OCI-LY7 (cell line): ENCODE results near the gene CAPZA2. TPM values are rescaled to one million over a fixed set of nuclear protein-coding genes. Genes with fewer than 3 reads are reported as not detected.

ENCODE experiments used
- BruUV-seq: library from RNA; stranded (reverse); fragments of 400-500 nt; replicated peaks from 2 replicates; lab custom pipeline; 2021; lab: Mats Ljungman, UMichigan
- CTCF ChIA-PET: fragments of 300-600 bp; sonication (Branson Sonifier 250); formaldehyde crosslinking; loops from one replicate; lab custom pipeline; 2022; ENCODE audit warnings: antibody characterized with exemption; ENCODE audit not compliant: unreplicated experiment; lab: Charles Lee
- POLR2A ChIA-PET: fragments of 300-600 bp; sonication (Branson Sonifier 250); formaldehyde crosslinking; loops from one replicate; lab custom pipeline; 2022; ENCODE audit warnings: antibody characterized with exemption; lab: Charles Lee
- DNase-seq: peaks from one replicate; pipeline ENCODE4 v3.0.0-alpha.2; 2015; ENCODE audit warnings: low spot score
- H2AFZ ChIP-seq: fragments of 200-600 bp; sonication (generic), shearing (Covaris generic); 2 replicates; pipeline ENCODE4 v1.6.1; 2014; ENCODE audit warnings: mild to moderate bottlenecking, antibody characterized with exemption, low read length, moderate library complexity
- H3K27ac ChIP-seq: fragments of 200-600 bp; sonication (generic); 2 replicates; pipeline ENCODE4 v1.5.1; 2014; ENCODE audit warnings: mixed run types, low read depth, mild to moderate bottlenecking, moderate library complexity, low read length, inconsistent platforms; ENCODE audit not compliant: poor library complexity, severe bottlenecking
- H3K36me3 ChIP-seq: fragments of 200-600 bp; sonication (generic); 2 replicates; pipeline ENCODE4 v1.6.1; 2014; ENCODE audit warnings: mild to moderate bottlenecking, antibody characterized with exemption, low read length, moderate library complexity, mixed read lengths; ENCODE audit not compliant: insufficient read depth
- H3K4me1 ChIP-seq: fragments of 200-600 bp; sonication (generic); 2 replicates; pipeline ENCODE4 v1.5.1; 2014; ENCODE audit warnings: mild to moderate bottlenecking, low read length; ENCODE audit not compliant: insufficient read depth, poor library complexity, severe bottlenecking
- H3K4me2 ChIP-seq: fragments of 200-600 bp; sonication (generic); 2 replicates; pipeline ENCODE4 v1.6.1; 2014; ENCODE audit warnings: mild to moderate bottlenecking, low read length
- H3K4me3 ChIP-seq: fragments of 200-600 bp; sonication (generic); 2 replicates; pipeline ENCODE4 v1.5.1; 2014; ENCODE audit warnings: mild to moderate bottlenecking, low read depth, low read length; ENCODE audit not compliant: poor library complexity, severe bottlenecking
- H3K79me2 ChIP-seq: fragments of 200-600 bp; sonication (generic); 2 replicates; pipeline ENCODE4 v1.6.1; 2016; ENCODE audit warnings: low read depth, mild to moderate bottlenecking, low read length, moderate library complexity, mixed read lengths; ENCODE audit not compliant: insufficient read depth
- H3K9me2 ChIP-seq: fragments of 200-600 bp; sonication (generic); 2 replicates; pipeline ENCODE4 v1.6.1; 2016; ENCODE audit warnings: mild to moderate bottlenecking, low read length, mixed read lengths; ENCODE audit not compliant: insufficient read depth
- H3K9me3 ChIP-seq: fragments of 200-600 bp; sonication (generic); 2 replicates; pipeline ENCODE4 v1.6.1; 2014; ENCODE audit warnings: mild to moderate bottlenecking, mixed run types, low read length, mixed read lengths
- H4K20me1 ChIP-seq: fragments of 200-600 bp; sonication (generic); 2 replicates; pipeline ENCODE4 v1.6.1; 2014; ENCODE audit warnings: mild to moderate bottlenecking, antibody characterized with exemption, low read length, moderate library complexity, mixed read lengths; ENCODE audit not compliant: insufficient read depth
- EZH2phosphoT487 ChIP-seq: fragments of 200-600 bp; sonication (generic); IDR thresholded peaks from 2 replicates; pipeline ENCODE4 v1.6.1; 2018; ENCODE audit warnings: low read depth, borderline replicate concordance, mild to moderate bottlenecking, mixed run types, antibody characterized with exemption, low read length, moderate library complexity, mixed read lengths
- intact Hi-C: fragments of 100-400 bp; cut with micrococcal nuclease; formaldehyde crosslinking; loops from one replicate; pipeline ENCODE4 v1.10.0; 2022; ENCODE audit not compliant: unreplicated experiment
- total RNA-seq, 2 experiments: library from RNA; depleted of rRNA in 1 of 2; stranded (reverse); fragments of >200 nt in 1 of 2; shearing (Covaris generic) in 1 of 2; gene quantifications; 2 replicates each; pipeline ENCODE4 v1.2.3, GENCODE V29; 2014 to 2022
- TF ChIP-seq, protein P1 (sequence below): fragments of 200-600 bp; sonication (generic); conservative IDR thresholded peaks from 2 replicates; pipeline ENCODE4 v1.5.1; 2014; ENCODE audit warnings: mild to moderate bottlenecking, antibody characterized with exemption, low read length, moderate library complexity, mixed read lengths

The CAPZA2 gene
- total RNA-seq, 2 experiments from 2014 or later: 53.3 to 103 TPM

DNA sequence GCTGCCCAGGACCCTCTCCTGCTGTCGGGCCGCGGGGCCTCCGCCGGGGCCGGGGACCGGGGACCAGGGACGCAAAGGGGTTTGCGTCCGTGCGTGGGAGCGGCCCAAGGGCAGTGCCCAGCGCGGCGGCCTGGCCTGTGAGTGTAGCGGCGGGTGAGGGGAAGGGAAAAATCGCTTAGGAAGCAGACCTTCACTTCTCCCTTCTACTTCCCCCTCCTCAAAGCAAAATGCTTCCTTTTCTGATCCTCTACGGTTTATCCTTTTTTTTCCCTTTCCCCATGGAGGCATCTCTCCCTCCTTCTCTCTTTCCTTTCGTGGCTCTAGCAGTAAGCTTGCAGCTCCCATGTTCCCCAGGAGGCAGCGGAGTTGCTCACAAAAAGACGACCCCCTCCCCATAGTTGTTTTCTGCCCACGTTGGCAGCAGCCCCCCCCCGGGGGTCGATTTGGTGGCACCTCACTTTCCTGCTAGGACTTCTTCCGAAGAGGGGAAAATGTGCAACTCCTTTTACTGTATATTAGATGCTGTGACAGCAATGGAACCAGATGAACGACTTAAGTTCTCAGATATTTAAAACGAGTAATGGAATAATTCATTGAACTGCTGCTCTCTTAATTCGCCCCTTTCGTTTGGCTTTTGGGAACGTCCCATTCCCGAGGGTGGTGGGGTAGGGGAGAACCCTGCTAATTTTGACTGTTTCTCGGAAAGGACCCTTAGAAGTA lies 724 bp downstream of the CAPZA2 start:
- Histone ChIP-seq H3K36me3 (no peaks in the 10 kb centered on the region), H3K4me3 (peak overlapping the region; percentile 99), H3K27ac (peak overlapping the region; percentile 58), H3K79me2 (peaks cover 53% of the 10 kb centered on the region), H3K4me2 (peak overlapping the region; percentile 94), H3K9me2 (no peaks in the 10 kb centered on the region), H3K4me1 (peaks cover 11% of the 10 kb centered on the region), H3K9me3 (no peaks in the 10 kb centered on the region), H2AFZ (peak overlapping the region; percentile 61; the same call in 1 of the 2 replicates), H4K20me1 (peaks cover 16% of the 10 kb centered on the region)
- no peak for TF ChIP-seq EZH2phosphoT487
- TF ChIP-seq, protein P1, sequence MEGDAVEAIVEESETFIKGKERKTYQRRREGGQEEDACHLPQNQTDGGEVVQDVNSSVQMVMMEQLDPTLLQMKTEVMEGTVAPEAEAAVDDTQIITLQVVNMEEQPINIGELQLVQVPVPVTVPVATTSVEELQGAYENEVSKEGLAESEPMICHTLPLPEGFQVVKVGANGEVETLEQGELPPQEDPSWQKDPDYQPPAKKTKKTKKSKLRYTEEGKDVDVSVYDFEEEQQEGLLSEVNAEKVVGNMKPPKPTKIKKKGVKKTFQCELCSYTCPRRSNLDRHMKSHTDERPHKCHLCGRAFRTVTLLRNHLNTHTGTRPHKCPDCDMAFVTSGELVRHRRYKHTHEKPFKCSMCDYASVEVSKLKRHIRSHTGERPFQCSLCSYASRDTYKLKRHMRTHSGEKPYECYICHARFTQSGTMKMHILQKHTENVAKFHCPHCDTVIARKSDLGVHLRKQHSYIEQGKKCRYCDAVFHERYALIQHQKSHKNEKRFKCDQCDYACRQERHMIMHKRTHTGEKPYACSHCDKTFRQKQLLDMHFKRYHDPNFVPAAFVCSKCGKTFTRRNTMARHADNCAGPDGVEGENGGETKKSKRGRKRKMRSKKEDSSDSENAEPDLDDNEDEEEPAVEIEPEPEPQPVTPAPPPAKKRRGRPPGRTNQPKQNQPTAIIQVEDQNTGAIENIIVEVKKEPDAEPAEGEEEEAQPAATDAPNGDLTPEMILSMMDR: peak; percentile 25; the same call in 1 of the 2 replicates
- no TSS peak for BruUV-seq
- ChIA-PET CTCF (interaction anchor here (0.6 kb wide), 3 partner anchors 11 to 1472 kb away, joined by 3 read pairs; no protein-coding TSS in a partner anchor), POLR2A (no interaction called here)
- intact Hi-C loops: loop anchor here (1.0 to 10.0 kb wide), 2 partner anchors 90 to 1322 kb away; partner anchors contain the start of genes LSM8 and ST7
- peak; percentile 23 for DNase-seq

DNA sequence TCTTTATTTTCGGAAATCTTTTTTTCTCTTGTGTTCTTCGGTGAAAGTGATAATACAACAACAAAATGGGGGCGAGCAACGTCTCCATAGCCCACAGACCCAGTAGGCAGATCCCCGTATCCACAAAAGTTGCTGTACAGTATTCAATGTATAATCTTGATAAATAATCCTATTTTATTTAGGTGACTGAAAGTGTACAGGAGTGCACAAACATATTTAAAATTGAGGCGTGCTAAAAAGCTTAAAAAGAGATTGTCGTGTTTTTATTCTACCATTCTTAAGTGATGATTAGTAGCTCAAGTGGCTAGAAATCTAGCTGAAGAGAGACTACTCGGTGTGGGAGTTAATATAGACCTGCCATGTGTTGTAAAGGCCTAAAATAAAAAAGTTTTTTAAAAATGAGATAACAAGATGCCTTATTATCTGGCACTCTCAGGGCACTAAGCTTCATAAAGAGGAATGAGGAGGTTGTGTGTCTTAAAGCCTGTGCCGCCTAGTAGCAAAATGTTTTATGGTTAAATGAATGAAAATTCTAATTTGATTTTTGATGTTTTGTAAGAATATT lies 1.6 kb downstream of the CAPZA2 start:
- Histone ChIP-seq H3K79me2 (peaks cover 62% of the 10 kb centered on the region), H3K27ac (no peak overlapping the region), H4K20me1 (peaks cover 21% of the 10 kb centered on the region), H3K36me3 (no peaks in the 10 kb centered on the region), H2AFZ (no peak overlapping the region), H3K4me1 (peaks cover 11% of the 10 kb centered on the region), H3K4me3 (peak overlapping the region; percentile 99), H3K9me3 (no peaks in the 10 kb centered on the region), H3K9me2 (no peaks in the 10 kb centered on the region), H3K4me2 (peak overlapping the region; percentile 94)
- POLR2A ChIA-PET: interaction anchor here (0.5 kb wide), 1 partner anchor 148 kb away, joined by 3 read pairs; no protein-coding TSS in a partner anchor
- CTCF ChIA-PET: no interaction called here
- intact Hi-C loops: loop anchor here (10.0 kb wide), 1 partner anchor 1321 kb away; the partner anchor contains the start of gene LSM8
- TF ChIP-seq, protein P1: no peak
- no peak for TF ChIP-seq EZH2phosphoT487
- DNase-seq: no peak
- BruUV-seq: TSS peak; percentile 68
